Islet precursor cell (in vitro differentiated cells): ENCODE measurements around the gene PALD1.
"Not testable (repeated sequence)": the region's sequence is repeated elsewhere in the genome, so short reads cannot be mapped to it uniquely, and the experiment has no call there.

ENCODE experiments used
- DNase-seq: peaks from one replicate; pipeline ENCODE4 v3.0.0-alpha.2; 2018

Gene PALD1

DNA sequence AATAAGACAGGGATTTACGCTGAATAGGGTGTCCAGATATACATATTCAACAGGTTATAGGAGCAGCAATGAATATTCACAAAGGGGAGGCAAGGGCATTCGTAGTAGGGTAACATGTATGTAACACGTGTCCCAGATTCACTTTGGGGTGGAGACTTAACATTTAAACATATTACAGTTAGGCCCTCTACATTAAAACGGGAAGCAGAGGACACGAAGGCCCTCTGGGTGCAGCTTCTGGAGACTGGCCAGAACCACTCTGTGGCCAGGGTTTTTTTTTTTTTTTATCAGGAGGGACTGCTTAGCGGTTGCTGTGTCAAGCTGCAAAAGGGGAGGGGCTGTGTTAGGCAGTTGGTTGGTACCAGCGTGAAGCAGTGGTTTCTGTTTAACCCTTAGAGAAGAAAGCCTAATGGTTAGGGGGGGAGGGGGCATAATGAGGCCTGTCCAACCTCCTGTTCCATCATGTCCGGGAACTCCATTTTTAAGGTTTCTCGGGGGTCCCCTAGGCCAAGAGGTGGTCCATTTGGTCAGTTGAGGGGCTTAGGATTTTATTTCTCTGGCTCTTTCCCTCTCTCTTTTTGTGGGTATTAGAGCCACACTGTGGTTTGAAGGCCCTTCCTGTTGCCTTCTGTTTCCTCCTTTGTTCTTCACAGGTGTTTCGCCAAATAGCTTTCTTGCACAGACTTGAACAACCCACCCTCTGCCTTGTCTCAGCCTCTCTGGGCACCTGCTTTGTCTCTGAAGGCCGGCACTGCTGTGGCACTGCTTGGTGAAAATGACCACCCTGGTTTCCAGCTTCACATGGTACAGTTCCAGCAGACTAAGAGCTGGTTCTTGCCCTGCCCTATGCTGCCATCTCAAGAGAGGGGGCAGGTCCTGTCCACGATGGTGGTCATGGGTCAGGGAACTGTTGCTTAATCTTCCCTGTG is 97.6 kb downstream of the PALD1 start:
- DNase-seq, result no peak

GRCh38 chr10:70576803-70577517 is 98.4 kb downstream of the PALD1 start:
- no peak for DNase-seq

DNA sequence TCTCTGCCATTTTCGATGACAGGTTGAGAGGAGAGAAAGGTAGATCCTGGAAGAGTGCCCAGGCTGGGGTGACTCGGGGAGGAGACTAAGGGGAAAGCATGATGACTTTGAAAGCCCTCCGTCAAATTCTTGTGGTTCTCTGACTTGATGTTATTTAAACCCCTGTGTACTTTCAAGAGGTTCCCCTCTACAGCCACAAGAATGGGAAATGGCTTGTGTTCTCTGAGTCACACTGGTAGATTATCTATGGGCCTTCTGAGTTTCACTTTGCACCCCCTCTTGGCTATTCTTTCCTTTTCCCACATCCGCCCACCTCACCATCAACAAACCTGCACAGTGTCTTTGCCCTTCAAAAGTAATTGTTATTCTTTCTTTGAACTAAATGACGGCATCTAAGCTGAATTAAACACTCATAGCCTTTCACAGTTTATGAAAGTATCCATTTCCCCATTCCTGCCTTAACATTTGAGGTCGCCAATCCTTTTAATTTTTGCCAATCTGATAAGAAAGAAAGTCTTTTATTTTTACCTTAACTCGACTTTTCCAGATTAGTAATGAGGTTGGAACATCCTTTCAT is 99.9 kb downstream of the PALD1 start:
- DNase-seq, result peak; percentile 75

DNA sequence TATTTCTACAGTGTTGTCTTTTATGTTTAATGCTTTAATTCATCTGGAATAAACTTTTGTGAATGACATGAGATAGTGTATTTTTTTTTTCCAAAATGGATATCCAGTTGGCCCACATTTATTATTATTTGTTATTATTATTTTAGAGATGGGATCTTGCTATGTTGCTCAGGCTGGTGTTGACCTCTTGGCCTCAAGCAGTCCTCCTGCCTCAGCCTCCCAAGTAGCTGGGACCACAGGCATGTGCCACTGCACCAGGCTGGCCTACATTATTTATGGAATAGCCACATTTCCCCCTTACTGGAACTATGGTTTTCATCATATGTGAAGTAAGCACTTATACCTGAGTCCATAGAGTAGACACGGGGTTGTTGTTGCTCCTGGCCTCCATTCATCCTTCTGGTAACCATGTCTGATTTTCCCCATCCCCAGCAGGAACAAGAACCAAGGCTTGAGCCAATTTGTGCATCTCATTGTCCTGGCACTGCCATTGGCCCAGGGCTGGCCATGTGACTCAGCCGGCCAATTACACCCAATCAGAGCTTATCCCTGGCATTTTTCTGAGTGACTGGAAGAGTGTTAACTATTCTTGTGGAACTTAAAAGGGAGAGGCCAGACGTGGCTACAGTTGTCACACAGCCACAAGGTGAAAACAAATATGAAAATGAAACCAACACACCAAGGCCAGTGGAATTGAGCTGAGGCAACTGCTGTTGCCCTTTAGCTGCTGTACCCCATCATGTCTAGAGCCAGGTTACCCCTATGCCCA is 100.9 kb downstream of the PALD1 start:
- no peak for DNase-seq

GRCh38 chr10:70581176-70581575 is 102.6 kb downstream of the PALD1 start:
- DNase-seq, result not testable (repeated sequence)

DNA sequence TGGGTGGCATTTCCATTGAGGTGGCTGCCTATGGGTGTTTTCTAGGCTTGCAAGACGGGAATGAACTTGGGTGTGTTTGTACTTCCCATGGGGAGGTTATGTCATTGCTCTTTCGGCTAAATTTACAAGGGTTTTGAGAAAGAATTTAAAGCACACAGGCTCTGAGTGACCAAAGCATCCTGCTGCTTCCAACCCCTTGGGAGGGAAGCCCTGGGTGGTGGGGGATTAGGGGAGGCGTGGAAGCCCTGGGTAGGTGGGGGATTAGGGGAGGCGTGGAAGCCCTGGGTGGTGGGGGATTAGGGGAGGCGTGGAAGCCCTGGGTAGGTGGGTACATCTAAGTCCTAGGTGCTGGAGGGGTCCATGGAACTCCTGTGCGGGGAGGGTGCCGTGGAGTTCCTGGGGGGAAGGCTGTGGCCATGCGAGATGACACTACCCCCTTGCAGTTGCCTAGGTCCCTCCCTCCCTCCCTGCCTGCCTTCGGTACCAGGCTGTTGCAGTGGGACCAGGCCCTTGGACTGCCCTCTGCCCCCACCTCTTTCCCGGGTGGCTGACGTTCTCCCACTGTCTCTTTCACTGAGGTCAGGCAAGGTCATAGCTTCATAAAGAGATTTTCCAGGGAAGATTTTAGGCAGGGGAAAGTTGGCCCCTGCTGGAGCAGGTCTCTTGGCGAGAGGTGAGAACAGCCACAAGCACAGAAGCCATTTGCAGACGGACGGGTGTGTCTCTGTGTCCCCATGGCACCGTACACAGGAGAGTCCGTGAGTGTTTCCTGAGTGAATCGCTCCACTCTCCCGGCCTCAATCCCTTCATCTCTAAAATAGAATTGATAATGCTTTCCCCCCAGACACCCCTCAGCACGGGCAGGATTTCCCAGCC is 104.5 kb downstream of the PALD1 start:
- DNase-seq, result no peak

DNA sequence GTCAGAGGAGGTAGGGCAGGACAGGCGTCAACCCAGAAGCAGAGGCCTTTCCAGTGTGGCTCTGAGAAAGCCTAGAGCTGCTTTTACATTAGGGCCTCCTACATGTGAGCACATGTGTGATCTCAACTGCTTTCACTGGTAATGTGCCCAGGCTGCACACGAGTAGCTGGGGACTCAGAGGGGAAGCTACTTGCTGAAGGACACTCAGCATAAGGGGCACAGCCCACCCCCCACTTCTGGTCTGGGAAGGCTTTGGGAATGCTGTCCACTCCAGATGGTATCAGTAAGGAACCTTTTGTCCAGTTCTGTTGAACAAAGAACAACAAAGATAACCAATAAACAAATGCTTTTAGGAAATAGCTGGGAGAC is 105.1 kb downstream of the PALD1 start:
- peak; percentile 47 for DNase-seq

DNA sequence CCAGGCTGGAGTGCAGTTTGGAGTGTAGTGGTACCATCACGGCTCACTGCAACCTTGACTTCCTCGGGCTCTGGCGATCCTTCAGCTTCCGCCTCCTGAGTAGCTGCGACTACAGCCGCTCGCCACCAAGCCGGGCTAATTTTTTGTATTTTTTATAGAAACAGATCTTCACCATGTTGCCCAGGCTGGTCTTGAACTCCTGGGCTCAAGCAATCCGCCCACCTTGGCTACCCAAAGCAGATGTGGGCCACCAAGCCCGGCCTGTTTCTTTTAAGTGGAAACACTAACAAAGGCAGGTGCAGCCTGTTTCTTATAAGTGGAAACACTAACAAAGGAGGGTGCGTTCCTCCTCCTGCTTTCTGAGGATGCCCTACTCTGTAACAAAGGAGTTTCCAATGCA is 105.8 kb downstream of the PALD1 start:
- no peak for DNase-seq

GRCh38 chr10:70584909-70585544 is 106.5 kb downstream of the PALD1 start:
- peak; percentile 94 for DNase-seq

DNA sequence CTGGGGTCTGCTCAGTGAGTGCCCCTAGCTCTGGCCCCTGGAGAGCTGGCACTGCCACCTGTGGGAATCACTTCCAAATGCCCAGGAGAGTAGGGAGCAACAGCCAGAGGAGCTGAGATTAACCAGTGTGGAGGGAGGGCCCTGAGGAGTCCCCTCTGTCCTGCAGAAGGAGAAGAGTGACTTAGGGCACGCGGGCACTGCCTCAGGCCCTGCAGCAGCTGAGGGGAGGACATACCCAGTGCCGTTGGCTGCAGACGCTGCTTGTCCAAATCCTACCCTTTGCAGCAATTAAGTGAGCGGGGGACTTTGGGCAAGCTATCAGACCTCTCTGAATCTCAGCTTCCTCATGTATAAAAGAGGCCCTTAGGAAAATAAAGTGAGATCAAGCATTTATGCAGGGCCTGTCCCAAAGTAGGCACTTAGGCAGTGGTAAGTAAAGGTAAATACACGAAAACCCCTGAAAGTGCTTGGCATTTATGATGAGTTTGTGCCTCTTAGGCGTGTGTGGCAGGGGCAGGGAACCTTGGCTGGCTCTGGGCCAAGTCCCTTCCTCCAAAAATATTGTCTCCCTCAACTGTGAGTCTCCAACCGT is 107.1 kb downstream of the PALD1 start:
- peak; percentile 43 for DNase-seq

GRCh38 chr10:70586348-70586930 is 107.9 kb downstream of the PALD1 start:
- DNase-seq, result peak; percentile 37

GRCh38 chr10:70587045-70587658 is 108.6 kb downstream of the PALD1 start:
- no peak for DNase-seq

GRCh38 chr10:70588255-70588654 is 109.7 kb downstream of the PALD1 start:
- DNase-seq, result no peak

GRCh38 chr10:70588859-70589570 is 110.4 kb downstream of the PALD1 start:
- DNase-seq, result no peak

- DNase-seq, result no peak
These were observed 111.4 kb downstream of the PALD1 start for GRCh38 chr10:70589762-70590654.

DNA sequence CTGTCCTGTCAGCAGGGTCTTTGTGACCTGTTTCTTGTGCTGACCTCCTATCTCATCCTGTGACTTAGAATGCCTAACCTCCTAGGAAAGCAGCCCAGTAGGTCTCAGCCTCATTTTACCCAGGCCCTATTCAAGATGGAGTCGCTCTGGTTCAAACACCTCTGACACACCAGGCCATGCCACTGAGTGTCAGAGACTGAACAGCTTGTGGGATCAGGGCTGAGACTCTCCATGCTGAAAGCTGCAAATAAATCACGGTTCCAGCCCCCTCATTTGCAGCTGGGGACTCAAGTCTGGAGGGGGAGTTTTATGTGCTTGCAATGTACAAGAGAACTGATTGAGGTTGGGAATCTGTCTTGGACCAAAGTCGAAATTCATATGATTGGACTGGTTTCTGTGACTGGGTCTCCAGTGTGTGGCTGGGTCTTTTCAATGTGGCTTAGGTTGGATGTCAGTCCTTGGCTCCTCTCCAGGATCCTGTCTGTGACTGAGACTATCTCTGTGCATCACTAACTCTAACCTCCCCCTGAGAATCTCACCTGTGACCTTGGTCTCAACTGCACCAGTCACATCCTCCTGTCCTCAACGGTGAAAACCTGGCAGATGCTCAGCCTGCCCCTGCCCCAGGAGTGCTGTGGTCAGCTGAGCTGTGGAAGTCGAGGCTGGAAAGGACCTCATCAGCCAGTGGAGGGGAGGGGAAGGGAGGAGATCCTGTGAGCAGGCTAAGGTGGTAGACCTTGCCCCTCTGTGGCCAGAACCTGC is 112.3 kb downstream of the PALD1 start:
- DNase-seq, result no peak

- no peak for DNase-seq
These were observed 113.7 kb downstream of the PALD1 start for GRCh38 chr10:70592186-70592735.
